Lung (tissue), 12 donors: ENCODE data around the gene GIPC3. TPM values are rescaled to one million over a fixed set of nuclear protein-coding genes. Genes with fewer than 3 reads are reported as not detected.

Experiments
- ATAC-seq: fragments of 200-7000 bp; cut with Tn5 transposase; one replicate; pipeline ENCODE4 v1.9.1; 2020; ENCODE audit warnings: moderate number of reproducible peaks; ENCODE audit not compliant: insufficient read depth, low FRiP score
- DNase-seq, 3 donors: peaks; one replicate each; pipeline ENCODE4 v3.0.0-alpha.2; 2013 to 2017
- H3K27ac ChIP-seq, 2 donors: one replicate each; pipeline ENCODE4 v1.5.1; 2013; ENCODE audit warnings: mild to moderate bottlenecking in 2 of 2, moderate library complexity in 2 of 2, control low read depth in 1 of 2, inconsistent platforms in 1 of 2, low read depth in 1 of 2, low read length in 1 of 2
- H3K27me3 ChIP-seq, 3 donors: one replicate each; pipeline ENCODE4 v1.5.1; 2013; ENCODE audit warnings: low read length in 2 of 3; ENCODE audit not compliant: control insufficient read depth in 3 of 3, insufficient read depth in 3 of 3
- H3K36me3 ChIP-seq, 4 donors: one replicate each; pipeline ENCODE4 v1.5.1; 2013; ENCODE audit warnings: low read length in 4 of 4, mild to moderate bottlenecking in 1 of 4, moderate library complexity in 1 of 4; ENCODE audit not compliant: control insufficient read depth in 4 of 4, insufficient read depth in 4 of 4
- H3K4me1 ChIP-seq, 5 donors: one replicate each; pipeline ENCODE4 v1.5.1; 2013; ENCODE audit warnings: low read length in 5 of 5, mild to moderate bottlenecking in 2 of 5, moderate library complexity in 1 of 5; ENCODE audit not compliant: control insufficient read depth in 5 of 5, insufficient read depth in 5 of 5
- H3K4me3 ChIP-seq: one replicate; pipeline ENCODE4 v1.5.1; 2013; ENCODE audit warnings: mild to moderate bottlenecking, control low read depth, moderate library complexity
- H3K9ac ChIP-seq, 2 donors: one replicate each; pipeline ENCODE4 v1.5.1; 2013; ENCODE audit warnings: low read length in 2 of 2, control low read depth in 1 of 2; ENCODE audit not compliant: insufficient read depth in 1 of 2
- H3K9me3 ChIP-seq, 4 donors: one replicate each; pipeline ENCODE4 v1.5.1; 2013; ENCODE audit warnings: low read length in 3 of 4, mild to moderate bottlenecking in 1 of 4, moderate library complexity in 1 of 4; ENCODE audit not compliant: control insufficient read depth in 4 of 4, insufficient read depth in 3 of 4
- CTCF ChIP-seq: IDR thresholded peaks from 2 replicates; pipeline ENCODE4 v1.5.1; 2012; ENCODE audit warnings: mild to moderate bottlenecking; ENCODE audit errors: control extremely low read depth, extremely low read depth
- WGBS, 2 donors: extraction: QIAGEN DNeasy Blood & Tissue Kit; methylation state at CpG; one replicate each; pipeline ENCODE4 v1.1.7; 2013; 5-methylcytosine and 5-hydroxymethylcytosine counted together
- polyA plus RNA-seq, 2 donors: library from polyadenylated mRNA; stranded (reverse); fragments of 200-250 nt; gene quantifications; one replicate each; pipeline ENCODE4 v1.2.1, GENCODE V29; 2013
- total RNA-seq, 2 donors: library from RNA; depleted of rRNA in 1 of 2; stranded (reverse); fragments of >200 nt in 1 of 2; gene quantifications; one replicate each; pipeline ENCODE4 v1.2.1, GENCODE V29; 2014 to 2021
- donor health status: control.
- donor health status: control.
- donor health status: Bipolar disorder and iron deficiency.
- donor health status: healthy.
- donor health status: DM: yes; HTN: yes; CAD: no.

The GIPC3 gene
- total and polyA plus RNA-seq, 4 donors = 1.6 to 2.1 (median 1.9) TPM

GRCh38 chr19:3586707-3587346 is 1.5 kb downstream of the GIPC3 start:
- no peak for TF ChIP-seq CTCF
- DNase-seq (no peak), ATAC-seq (no peak)
- no peak overlapping the region for H3K27ac ChIP-seq
- no peaks in the 10 kb centered on the region for H3K36me3 ChIP-seq
- no peaks in the 10 kb centered on the region for H3K4me1 ChIP-seq
- no peak overlapping the region for H3K4me3 ChIP-seq
- no peak overlapping the region for H3K9ac ChIP-seq
- H3K27me3 ChIP-seq = peaks cover 0 to 9% (median 0%) of the 10 kb centered on the region in 3 donors
- WGBS, 2 donors = 68 to 85% methylated on average over 31 of the region's 31 CpGs
- no peaks in the 10 kb centered on the region for H3K9me3 ChIP-seq

GRCh38 chr19:3589439-3589838 is 4.2 kb downstream of the GIPC3 start:
- H3K27me3 ChIP-seq = peaks cover 0 to 14% (median 2%) of the 10 kb centered on the region in 3 donors
- TF ChIP-seq CTCF = no peak
- H3K4me1 ChIP-seq = no peaks in the 10 kb centered on the region
- 89 to 94% methylated on average over 11 of the region's 11 CpGs for WGBS, 2 donors
- no peak for DNase-seq
- no peaks in the 10 kb centered on the region for H3K36me3 ChIP-seq
- no peak for ATAC-seq
- no peak overlapping the region for H3K27ac ChIP-seq
- no peak overlapping the region for H3K4me3 ChIP-seq
- no peak overlapping the region for H3K9ac ChIP-seq
- H3K9me3 ChIP-seq = no peaks in the 10 kb centered on the region

- no peaks in the 10 kb centered on the region for H3K36me3 ChIP-seq
- no peaks in the 10 kb centered on the region for H3K9me3 ChIP-seq
- no peak overlapping the region for H3K4me3 ChIP-seq
- TF ChIP-seq CTCF = no peak
- H3K9ac ChIP-seq = no peak overlapping the region
- ATAC-seq (no peak), DNase-seq (no peak)
- H3K4me1 ChIP-seq = no peaks in the 10 kb centered on the region
- H3K27me3 ChIP-seq = peaks cover 0 to 14% (median 2%) of the 10 kb centered on the region in 3 donors
- H3K27ac ChIP-seq = no peak overlapping the region
- 96 to 98% methylated on average over 22 of the region's 22 CpGs for WGBS, 2 donors
These were observed 4.7 kb downstream of the GIPC3 start for GRCh38 chr19:3589949-3590348.
